BLaER1 treated with 17β-estradiol and CSF1 and Interleukin-3, amounts not matched to agents 10 nM and 100 nM (cell line): ENCODE data around the gene GSTK1.

Source experiments
- H3K27ac ChIP-seq, 11 experiments: shearing (Covaris generic); formaldehyde crosslinking; 2 replicates each; pipeline ENCODE4 v1.8.1; 2022
- H3K27me3 ChIP-seq, 11 experiments: shearing (Covaris generic); formaldehyde crosslinking; 2 replicates each; pipeline ENCODE4 v1.8.1; 2022
- H3K36me3 ChIP-seq, 11 experiments: shearing (Covaris generic); formaldehyde crosslinking; 2 replicates each; pipeline ENCODE4 v1.8.1; 2022
- H3K4me1 ChIP-seq, 10 experiments: shearing (Covaris generic); formaldehyde crosslinking; 2 replicates each; pipeline ENCODE4 v1.8.1; 2022
- H3K4me2 ChIP-seq, 11 experiments: shearing (Covaris generic); formaldehyde crosslinking; 2 replicates each; pipeline ENCODE4 v1.8.1; 2022
- H3K4me3 ChIP-seq, 10 experiments: shearing (Covaris generic); formaldehyde crosslinking; 2 replicates each; pipeline ENCODE4 v1.8.1; 2022
- H3K9ac ChIP-seq, 11 experiments: shearing (Covaris generic); formaldehyde crosslinking; 2 replicates each; pipeline ENCODE4 v1.8.1; 2022
- H3K9me3 ChIP-seq, 11 experiments: shearing (Covaris generic); formaldehyde crosslinking; replicated peaks in 1 of 11; 2 replicates each; pipeline ENCODE4 v1.8.1; 2022
- H4K20me1 ChIP-seq, 11 experiments: shearing (Covaris generic); formaldehyde crosslinking; 2 replicates each; pipeline ENCODE4 v1.8.1; 2022
- Cebpa-rat ChIP-seq, 11 experiments: shearing (Covaris generic); IDR thresholded peaks; 2 replicates each; pipeline ENCODE4 v1.8.1; 2022

GSTK1 gene

GRCh38 chr7:143243111-143243510 is 20.1 kb upstream of the GSTK1 start:
- Histone ChIP-seq H3K4me1 (peaks cover 0 to 97% (median 49%) of the 10 kb centered on the region in 10 experiments; a peak in 14 of 20 replicates), H3K9me3 (peaks cover 0 to 11% (median under 1%) of the 10 kb centered on the region in 11 experiments; a peak in 9 of 22 replicates), H3K27ac (peak overlapping the region in 3 of 11 experiments; percentile 1 to 78 (median 74); a peak in 3 of 22 replicates), H3K9ac (no peak overlapping the region), H3K4me3 (no peak overlapping the region), H3K27me3 (no peaks in the 10 kb centered on the region), H3K36me3 (0 out of 22 replicates have a peak, but pooled peaks cover 0 to 5% (median 0%) of the 10 kb centered on the region in 11 experiments), H3K4me2 (peak overlapping the region in 4 of 11 experiments; percentile 67 to 100 (median 91); a peak in 8 of 22 replicates), H4K20me1 (no peaks in the 10 kb centered on the region)
- no peak for TF ChIP-seq Cebpa-rat (IDR thresholded peaks at IDR 0.05)

DNA sequence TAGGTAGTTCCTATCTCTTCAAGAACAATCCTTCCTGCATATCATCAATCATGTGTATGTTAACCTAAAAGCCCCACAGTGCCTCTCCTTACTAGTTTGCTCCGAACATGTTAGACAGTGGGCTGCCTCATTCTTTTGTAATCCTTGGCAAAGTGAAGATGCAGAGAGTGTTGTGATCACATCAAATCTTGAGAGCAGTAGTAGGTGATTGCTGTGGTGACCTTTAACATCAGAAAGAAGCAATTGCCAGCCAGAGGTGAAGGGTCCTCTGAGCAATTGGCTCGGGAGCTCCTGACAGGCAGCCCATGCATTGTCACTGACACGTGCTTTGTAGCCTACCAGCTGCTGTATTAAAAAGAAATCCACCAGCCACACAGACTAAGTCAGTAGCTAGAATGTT is 19.6 kb upstream of the GSTK1 start:
- no peaks in the 10 kb centered on the region for H3K27me3 ChIP-seq
- no peak overlapping the region for H3K9ac ChIP-seq
- no peaks in the 10 kb centered on the region for H4K20me1 ChIP-seq
- peaks cover 0 to 97% (median 44%) of the 10 kb centered on the region in 10 experiments; a peak in 14 of 20 replicates for H3K4me1 ChIP-seq
- H3K4me3 ChIP-seq = no peak overlapping the region
- H3K4me2 ChIP-seq = peak overlapping the region in 4 of 11 experiments; percentile 67 to 100 (median 91); a peak in 9 of 22 replicates
- no peak for TF ChIP-seq Cebpa-rat (IDR thresholded peaks at IDR 0.05)
- H3K27ac ChIP-seq = peak overlapping the region in 3 of 11 experiments; percentile 1 to 78 (median 74); a peak in 3 of 22 replicates
- H3K9me3 ChIP-seq = peaks cover 0 to 12% (median under 1%) of the 10 kb centered on the region in 11 experiments; a peak in 15 of 22 replicates
- 0 out of 22 replicates have a peak, but pooled peaks cover 0 to 5% (median 0%) of the 10 kb centered on the region in 11 experiments for H3K36me3 ChIP-seq

DNA sequence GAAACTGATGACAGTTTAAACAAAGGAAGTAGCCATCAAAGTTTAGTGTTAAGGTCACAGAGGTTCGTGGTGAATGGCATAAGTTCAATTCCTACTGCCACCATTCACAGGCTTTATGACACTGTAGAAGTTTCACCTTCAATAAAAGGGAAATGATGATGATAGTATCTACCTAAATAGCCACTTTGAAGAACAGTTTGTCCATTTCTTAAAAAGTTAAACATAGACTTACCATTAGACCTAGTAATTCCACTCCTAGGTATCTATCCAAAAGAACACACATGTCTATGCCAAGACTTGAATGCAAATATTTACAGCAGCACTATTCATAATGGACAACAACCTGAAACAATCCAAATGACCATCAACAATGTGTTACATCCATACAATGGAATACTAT is 18.9 kb upstream of the GSTK1 start:
- peak overlapping the region in 4 of 11 experiments; percentile 67 to 100 (median 91); a peak in 8 of 22 replicates for H3K4me2 ChIP-seq
- no peaks in the 10 kb centered on the region for H4K20me1 ChIP-seq
- TF ChIP-seq Cebpa-rat (IDR thresholded peaks at IDR 0.05) = no peak
- H3K36me3 ChIP-seq = peaks cover 0 to 7% (median 0%) of the 10 kb centered on the region in 11 experiments; a peak in 2 of 22 replicates
- peak overlapping the region in 3 of 11 experiments; percentile 56 to 78 (median 74); a peak in 7 of 22 replicates for H3K27ac ChIP-seq
- peaks cover 0 to 97% (median 40%) of the 10 kb centered on the region in 10 experiments; a peak in 14 of 20 replicates for H3K4me1 ChIP-seq
- H3K27me3 ChIP-seq = no peaks in the 10 kb centered on the region
- peaks cover 5 to 19% (median 8%) of the 10 kb centered on the region in 11 experiments; a peak in 20 of 22 replicates for H3K9me3 ChIP-seq
- no peak overlapping the region for H3K9ac ChIP-seq
- no peak overlapping the region for H3K4me3 ChIP-seq

DNA sequence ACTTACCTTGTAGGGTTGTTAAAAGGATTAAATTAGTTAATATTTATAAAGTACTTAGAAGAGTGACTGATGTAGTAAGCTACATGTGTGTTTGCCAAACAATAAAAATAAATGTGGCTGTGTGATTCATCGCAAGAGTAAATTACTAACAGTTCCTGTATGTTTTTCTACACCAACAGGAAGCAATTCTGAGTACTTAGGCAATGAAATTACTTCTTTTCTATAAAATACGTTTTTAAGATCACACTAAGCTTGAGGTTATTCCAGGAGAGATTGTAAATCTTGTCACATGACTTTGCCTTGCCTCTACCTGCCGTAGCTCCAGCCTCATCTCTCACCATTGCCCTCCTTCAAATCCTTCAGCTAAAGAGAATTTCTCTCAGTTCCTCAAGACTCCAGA is 18.1 kb upstream of the GSTK1 start:
- Histone ChIP-seq H3K4me3 (peak overlapping the region in 1 of 10 experiments; percentile 20; a peak in 1 of 20 replicates), H3K4me1 (peaks cover 5 to 100% (median 38%) of the 10 kb centered on the region in 10 experiments), H4K20me1 (no peaks in the 10 kb centered on the region), H3K27ac (peak overlapping the region in 4 of 11 experiments; percentile 53 to 78 (median 65); a peak in 7 of 22 replicates), H3K4me2 (peak overlapping the region in 6 of 11 experiments; percentile 33 to 100 (median 76); a peak in 12 of 22 replicates), H3K9ac (peak overlapping the region in 2 of 11 experiments; percentile 35 to 41; a peak in 3 of 22 replicates), H3K9me3 (peaks cover 5 to 24% (median 15%) of the 10 kb centered on the region in 11 experiments; a peak in 20 of 22 replicates), H3K27me3 (no peaks in the 10 kb centered on the region), H3K36me3 (peaks cover 0 to 8% (median 0%) of the 10 kb centered on the region in 11 experiments; a peak in 2 of 22 replicates)
- TF ChIP-seq Cebpa-rat (IDR thresholded peaks at IDR 0.05) = no peak

DNA sequence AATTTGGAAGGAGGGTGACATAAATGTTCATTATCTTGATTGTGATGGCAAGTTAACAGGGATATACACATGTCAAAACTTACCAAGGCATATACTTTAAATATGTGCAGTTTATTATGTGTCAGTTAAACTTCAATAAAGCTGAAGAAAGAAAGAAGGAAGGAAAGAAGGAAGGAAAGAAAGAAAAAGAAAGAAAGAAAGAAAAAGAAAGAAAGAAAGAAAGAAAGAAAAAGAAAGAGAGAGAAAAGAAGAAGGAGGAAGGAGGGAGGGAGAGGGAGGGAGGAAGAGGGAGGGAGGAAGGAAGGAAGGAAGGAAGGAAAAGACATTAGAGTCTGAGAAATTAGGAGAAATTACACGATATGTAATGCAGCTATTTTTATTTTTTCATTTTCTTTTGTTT is 15.9 kb upstream of the GSTK1 start:
- H3K27me3 ChIP-seq = no peaks in the 10 kb centered on the region
- 0 out of 22 replicates have a peak overlapping the region, but pooled peaks of 1 of the 11 experiments have one; percentile 17 for H3K27ac ChIP-seq
- no peak for TF ChIP-seq Cebpa-rat (IDR thresholded peaks at IDR 0.05)
- H3K4me2 ChIP-seq = peak overlapping the region in 3 of 11 experiments; percentile 67 to 98 (median 84); a peak in 2 of 22 replicates
- H3K4me3 ChIP-seq = no peak overlapping the region
- H3K4me1 ChIP-seq = peaks cover 24 to 100% (median 48%) of the 10 kb centered on the region in 10 experiments
- peaks cover 10 to 38% (median 23%) of the 10 kb centered on the region in 11 experiments; a peak in 20 of 22 replicates for H3K9me3 ChIP-seq
- H4K20me1 ChIP-seq = no peaks in the 10 kb centered on the region
- no peak overlapping the region for H3K9ac ChIP-seq
- H3K36me3 ChIP-seq = peaks cover 0 to 8% (median 0%) of the 10 kb centered on the region in 11 experiments; a peak in 2 of 22 replicates

DNA sequence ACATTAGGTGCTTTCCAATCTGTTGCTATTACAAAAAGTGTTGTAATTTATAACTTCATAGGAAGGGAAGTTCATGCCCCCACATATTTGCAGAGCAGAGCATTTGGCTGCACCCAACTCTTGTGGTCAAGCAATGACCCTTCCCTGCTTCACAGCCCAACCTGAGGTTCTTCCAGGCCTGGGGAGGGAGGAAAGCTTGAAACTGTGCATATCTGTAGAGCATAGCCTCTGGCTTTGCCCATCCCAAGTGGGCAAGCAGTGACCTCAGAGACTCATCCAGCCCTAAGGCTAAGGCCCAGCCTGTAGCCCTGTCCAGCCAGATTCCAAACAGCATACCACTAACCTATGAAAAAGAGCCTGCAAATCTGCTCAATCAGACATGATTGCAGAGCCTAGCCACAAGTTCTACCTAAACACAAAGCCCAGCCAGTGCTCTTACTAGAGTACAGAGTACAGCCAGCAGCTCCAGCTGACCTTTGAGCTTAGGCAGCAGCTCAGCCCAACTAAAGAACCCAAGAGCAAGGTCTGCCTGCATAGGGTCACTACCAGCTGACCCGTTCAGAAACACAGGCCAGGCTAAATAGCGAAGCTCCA is 14.4 kb upstream of the GSTK1 start:
- no peak for TF ChIP-seq Cebpa-rat (IDR thresholded peaks at IDR 0.05)
- H3K9ac ChIP-seq = no peak overlapping the region
- H3K36me3 ChIP-seq = peaks cover 0 to 10% (median 0%) of the 10 kb centered on the region in 11 experiments; a peak in 2 of 22 replicates
- H3K4me2 ChIP-seq = peak overlapping the region in 5 of 11 experiments; percentile 26 to 77 (median 66); a peak in 10 of 22 replicates
- H3K4me3 ChIP-seq = 0 out of 20 replicates have a peak overlapping the region, but pooled peaks of 1 of the 10 experiments have one; percentile 3
- peaks cover 15 to 51% (median 36%) of the 10 kb centered on the region in 11 experiments; a peak in 20 of 22 replicates for H3K9me3 ChIP-seq
- H3K27me3 ChIP-seq = no peaks in the 10 kb centered on the region
- peak overlapping the region in 5 of 11 experiments; percentile 2 to 68 (median 11); a peak in 6 of 22 replicates for H3K27ac ChIP-seq
- H4K20me1 ChIP-seq = no peaks in the 10 kb centered on the region
- H3K4me1 ChIP-seq = peaks cover 23 to 97% (median 47%) of the 10 kb centered on the region in 10 experiments

DNA sequence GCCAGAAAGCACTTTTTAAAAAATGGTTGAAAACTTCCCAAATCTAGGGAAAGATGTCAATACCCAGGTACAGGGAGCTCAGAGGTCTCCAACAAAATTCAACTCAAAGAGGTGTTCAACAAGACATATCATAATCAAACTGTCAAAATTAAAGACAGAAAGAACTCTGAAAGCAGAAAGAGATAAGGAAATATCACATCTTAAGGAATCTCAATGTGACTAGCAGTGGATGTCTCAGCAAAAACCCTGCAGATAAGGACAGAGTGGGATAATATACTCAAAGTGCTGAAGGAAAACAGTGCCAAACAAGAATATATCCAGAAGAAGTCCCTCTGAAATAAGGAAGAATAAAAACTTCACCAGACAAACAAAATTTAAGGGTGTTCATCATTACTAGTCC is 13.0 kb upstream of the GSTK1 start:
- no peaks in the 10 kb centered on the region for H3K27me3 ChIP-seq
- peak overlapping the region in 4 of 11 experiments; percentile 3 to 30 (median 22); a peak in 7 of 22 replicates for H3K9ac ChIP-seq
- H3K4me1 ChIP-seq = peaks cover 26 to 93% (median 41%) of the 10 kb centered on the region in 10 experiments
- H3K27ac ChIP-seq = peak overlapping the region in 10 of 11 experiments; percentile 41 to 74 (median 68); a peak in 21 of 22 replicates
- H3K4me3 ChIP-seq = no peak overlapping the region
- TF ChIP-seq Cebpa-rat (IDR thresholded peaks at IDR 0.05) = no peak
- peaks cover 15 to 57% (median 42%) of the 10 kb centered on the region in 11 experiments; a peak in 20 of 22 replicates for H3K9me3 ChIP-seq
- H3K4me2 ChIP-seq = peak overlapping the region; percentile 39 to 73 (median 60)
- H3K36me3 ChIP-seq = peaks cover 0 to 10% (median 0%) of the 10 kb centered on the region in 11 experiments; a peak in 2 of 22 replicates
- H4K20me1 ChIP-seq = no peaks in the 10 kb centered on the region

DNA sequence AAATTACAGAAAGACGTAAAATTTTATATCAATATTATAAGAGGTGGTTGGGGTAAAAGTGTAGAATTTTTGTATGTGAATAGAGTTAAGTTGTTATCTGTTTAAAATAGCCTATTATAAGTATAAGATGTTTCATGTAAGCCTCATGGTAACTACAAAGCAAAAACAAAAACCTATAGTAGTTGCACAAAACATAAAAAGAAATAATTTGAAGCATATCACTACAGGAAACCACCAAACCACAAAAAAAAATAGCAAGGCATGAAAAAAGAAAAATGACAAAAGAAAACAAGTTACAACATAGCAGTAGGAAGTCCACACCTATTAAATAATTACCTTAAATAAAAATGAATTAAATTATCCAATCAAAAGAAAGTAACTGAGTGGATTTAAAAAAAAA is 12.4 kb upstream of the GSTK1 start:
- peak overlapping the region; percentile 40 to 73 (median 62); a peak in 19 of 22 replicates for H3K4me2 ChIP-seq
- H3K27ac ChIP-seq = peak overlapping the region in 10 of 11 experiments; percentile 42 to 74 (median 68); a peak in 20 of 22 replicates
- H3K4me1 ChIP-seq = peaks cover 32 to 93% (median 42%) of the 10 kb centered on the region in 10 experiments
- TF ChIP-seq Cebpa-rat (IDR thresholded peaks at IDR 0.05) = no peak
- peaks cover 0 to 8% (median 0%) of the 10 kb centered on the region in 11 experiments; a peak in 2 of 22 replicates for H3K36me3 ChIP-seq
- H3K4me3 ChIP-seq = no peak overlapping the region; a peak in 1 of 20 replicates
- H3K27me3 ChIP-seq = no peaks in the 10 kb centered on the region
- H4K20me1 ChIP-seq = no peaks in the 10 kb centered on the region
- peaks cover 10 to 52% (median 42%) of the 10 kb centered on the region in 11 experiments; a peak in 19 of 22 replicates for H3K9me3 ChIP-seq
- peak overlapping the region in 1 of 11 experiments; percentile 33; a peak in 2 of 22 replicates for H3K9ac ChIP-seq
